CD4-positive, alpha-beta T cell (primary cell): Measurements from ENCODE around the gene SORBS1. TPM values are rescaled to one million over a fixed set of nuclear protein-coding genes. Genes with fewer than 3 reads are reported as not detected.

ENCODE experiments used
- ATAC-seq: fragments of 200-7000 bp; cut with Tn5 transposase; one replicate; pipeline ENCODE4 v1.10.0; 2022; ENCODE audit warnings: mild to moderate bottlenecking; ENCODE audit not compliant: poor library complexity
- CTCF ChIA-PET: fragments of 350-600 bp; sonication (Branson Sonifier 250); formaldehyde crosslinking; loops from one replicate; lab custom pipeline; 2021; ENCODE audit warnings: antibody characterized with exemption, inconsistent platforms; lab: Charles Lee
- POLR2A ChIA-PET: fragments of 350-600 bp; sonication (Branson Sonifier 250); formaldehyde crosslinking; loops from one replicate; lab custom pipeline; 2021; ENCODE audit warnings: antibody characterized with exemption, inconsistent platforms; lab: Charles Lee
- DNase-seq, 14 experiments: peaks; one replicate each; pipeline ENCODE4 v3.0.0-alpha.2; 2013 to 2020; ENCODE audit warnings: mixed read lengths in 2 of 14
- H3K27ac ChIP-seq, 2 donors: one replicate each; pipeline versions ENCODE4 v1.5.1 to v1.7.0; 2013; ENCODE audit warnings: low read length in 2 of 2, low read depth in 1 of 2, mild to moderate bottlenecking in 1 of 2
- H3K27me3 ChIP-seq, 2 experiments: 1 replicate in 1 of 2; 2 replicates in 1 of 2; pipeline versions ENCODE4 v1.6.1 to v1.7.0; 2013; ENCODE audit warnings: low read length in 2 of 2, control low read depth in 1 of 2, mild to moderate bottlenecking in 1 of 2, moderate library complexity in 1 of 2; ENCODE audit not compliant: insufficient read depth in 2 of 2, control insufficient read depth in 1 of 2
- H3K36me3 ChIP-seq: one replicate; pipeline ENCODE4 v1.6.1; 2013; ENCODE audit warnings: low read length, control low read depth; ENCODE audit not compliant: insufficient read depth
- H3K4me1 ChIP-seq: one replicate; pipeline ENCODE4 v1.6.1; 2013; ENCODE audit warnings: low read length, control low read depth; ENCODE audit not compliant: insufficient read depth
- H3K4me3 ChIP-seq: one replicate; pipeline ENCODE4 v1.5.1; 2013; ENCODE audit warnings: mild to moderate bottlenecking, low read length, moderate library complexity
- H3K9me3 ChIP-seq, 2 experiments: 1 replicate in 1 of 2; 2 replicates in 1 of 2; pipeline versions ENCODE4 v1.6.1 to v1.7.0; 2013; ENCODE audit warnings: low read length in 2 of 2, mild to moderate bottlenecking in 2 of 2, control low read depth in 1 of 2, moderate library complexity in 1 of 2; ENCODE audit not compliant: control insufficient read depth in 1 of 2, insufficient read depth in 1 of 2
- H3K27ac Mint-ChIP-seq: one replicate; pipeline ENCODE4 v1.8.0; 2020; ENCODE audit warnings: mixed read lengths
- H3K27me3 Mint-ChIP-seq: one replicate; pipeline ENCODE4 v1.8.0; 2021; ENCODE audit warnings: mixed read lengths
- H3K36me3 Mint-ChIP-seq: one replicate; pipeline ENCODE4 v1.8.0; 2021; ENCODE audit warnings: low read depth, mixed read lengths
- H3K4me1 Mint-ChIP-seq: one replicate; pipeline ENCODE4 v1.8.0; 2021; ENCODE audit warnings: low read depth, mixed read lengths
- H3K4me3 Mint-ChIP-seq: one replicate; pipeline ENCODE4 v1.8.0; 2020; ENCODE audit warnings: mild to moderate bottlenecking, mixed read lengths
- H3K9me3 Mint-ChIP-seq: one replicate; pipeline ENCODE4 v1.8.0; 2020; ENCODE audit warnings: mixed read lengths
- intact Hi-C, 2 experiments: fragments of 100-400 bp; cut with DNase I in 1 of 2; cut with micrococcal nuclease in 1 of 2; formaldehyde crosslinking; loops; one replicate each; pipeline versions ENCODE4 v1.15.1 to v1.9.0; 2023 to 2025; cut with DNase I, micrococcal nuclease
- total RNA-seq, 174 experiments: library from RNA in 2 of 174; stranded (reverse) in 2 of 174; gene quantifications; one replicate each; pipeline ENCODE4 v1.2.3 and lab custom pipeline; 2021 to 2026
- TF ChIP-seq, protein P1 (sequence below): fragments of 200-600 bp; IDR thresholded peaks from one replicate; pipeline ENCODE4 v1.8.0; 2022; ENCODE audit warnings: antibody characterized with exemption, mild to moderate bottlenecking

Gene SORBS1
- total RNA-seq, 2 experiments from 2014 or later, result 1.4 to 1.8 TPM

DNA sequence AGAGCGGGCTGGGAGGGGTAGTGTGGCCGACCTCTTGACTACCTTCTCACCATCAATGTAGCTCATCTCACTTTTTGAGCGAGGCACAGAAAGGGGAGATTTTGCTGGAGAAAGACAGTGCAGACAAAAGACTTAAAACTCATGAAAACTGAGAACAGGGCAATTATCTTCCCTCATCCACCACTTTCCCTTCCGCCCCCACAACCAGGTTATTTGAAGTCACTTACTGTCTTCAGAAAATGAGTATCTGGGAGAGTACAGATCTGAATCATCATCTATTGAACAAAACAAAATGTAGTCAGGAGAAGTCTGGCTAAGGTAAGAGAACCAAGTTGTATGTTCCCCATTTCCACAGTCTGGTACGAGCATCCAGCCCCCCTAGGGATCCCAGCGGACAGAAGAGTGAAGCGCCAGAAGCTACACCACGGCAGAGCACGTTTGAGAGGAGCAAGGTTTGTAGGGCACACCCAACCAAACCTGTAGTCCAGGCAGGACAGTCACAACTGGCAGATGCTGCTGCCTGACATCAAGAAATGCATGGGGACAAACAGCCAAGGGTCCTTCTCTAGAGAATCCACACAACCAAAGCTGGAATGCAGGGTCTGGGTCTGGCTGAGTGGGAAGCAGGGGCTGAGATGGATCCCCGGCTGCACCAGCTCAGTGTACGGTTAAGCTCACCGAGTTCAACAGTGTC lies 177.0 kb downstream of the SORBS1 start:
- H3K27ac Mint-ChIP-seq, result no peak overlapping the region
- no peak overlapping the region for H3K4me3 Mint-ChIP-seq
- Histone ChIP-seq H3K4me3 (no peak overlapping the region), H3K27me3 (no peaks in the 10 kb centered on the region), H3K9me3 (no peaks in the 10 kb centered on the region), H3K27ac (no peak overlapping the region), H3K36me3 (no peaks in the 10 kb centered on the region), H3K4me1 (no peaks in the 10 kb centered on the region)
- no peaks in the 10 kb centered on the region for H3K4me1 Mint-ChIP-seq
- TF ChIP-seq, protein P1, sequence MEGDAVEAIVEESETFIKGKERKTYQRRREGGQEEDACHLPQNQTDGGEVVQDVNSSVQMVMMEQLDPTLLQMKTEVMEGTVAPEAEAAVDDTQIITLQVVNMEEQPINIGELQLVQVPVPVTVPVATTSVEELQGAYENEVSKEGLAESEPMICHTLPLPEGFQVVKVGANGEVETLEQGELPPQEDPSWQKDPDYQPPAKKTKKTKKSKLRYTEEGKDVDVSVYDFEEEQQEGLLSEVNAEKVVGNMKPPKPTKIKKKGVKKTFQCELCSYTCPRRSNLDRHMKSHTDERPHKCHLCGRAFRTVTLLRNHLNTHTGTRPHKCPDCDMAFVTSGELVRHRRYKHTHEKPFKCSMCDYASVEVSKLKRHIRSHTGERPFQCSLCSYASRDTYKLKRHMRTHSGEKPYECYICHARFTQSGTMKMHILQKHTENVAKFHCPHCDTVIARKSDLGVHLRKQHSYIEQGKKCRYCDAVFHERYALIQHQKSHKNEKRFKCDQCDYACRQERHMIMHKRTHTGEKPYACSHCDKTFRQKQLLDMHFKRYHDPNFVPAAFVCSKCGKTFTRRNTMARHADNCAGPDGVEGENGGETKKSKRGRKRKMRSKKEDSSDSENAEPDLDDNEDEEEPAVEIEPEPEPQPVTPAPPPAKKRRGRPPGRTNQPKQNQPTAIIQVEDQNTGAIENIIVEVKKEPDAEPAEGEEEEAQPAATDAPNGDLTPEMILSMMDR, result no peak
- ChIA-PET POLR2A (no interaction called here), CTCF (no interaction called here)
- DNase-seq (no peak), ATAC-seq (no peak)
- no peaks in the 10 kb centered on the region for H3K36me3 Mint-ChIP-seq
- intact Hi-C loops, result no loop called here
- H3K9me3 Mint-ChIP-seq, result no peaks in the 10 kb centered on the region
- no peaks in the 10 kb centered on the region for H3K27me3 Mint-ChIP-seq

- intact Hi-C loops, result no loop called here
- H3K36me3 Mint-ChIP-seq, result no peaks in the 10 kb centered on the region
- H3K4me1 ChIP-seq, result no peaks in the 10 kb centered on the region
- ATAC-seq (no peak), DNase-seq (no peak)
- H3K9me3 Mint-ChIP-seq, result no peaks in the 10 kb centered on the region
- no peak overlapping the region for H3K27ac ChIP-seq
- H3K4me3 ChIP-seq, result no peak overlapping the region
- no peaks in the 10 kb centered on the region for H3K36me3 ChIP-seq
- TF ChIP-seq, protein P1, result no peak
- no peaks in the 10 kb centered on the region for H3K27me3 Mint-ChIP-seq
- no peak overlapping the region for H3K27ac Mint-ChIP-seq
- ChIA-PET POLR2A (no interaction called here), CTCF (no interaction called here)
- no peak overlapping the region for H3K4me3 Mint-ChIP-seq
- H3K4me1 Mint-ChIP-seq, result no peaks in the 10 kb centered on the region
- H3K27me3 ChIP-seq, result no peaks in the 10 kb centered on the region
- H3K9me3 ChIP-seq, result no peaks in the 10 kb centered on the region
Measured at GRCh38 chr10:95382596-95382995, 178.6 kb downstream of the SORBS1 start.

DNA sequence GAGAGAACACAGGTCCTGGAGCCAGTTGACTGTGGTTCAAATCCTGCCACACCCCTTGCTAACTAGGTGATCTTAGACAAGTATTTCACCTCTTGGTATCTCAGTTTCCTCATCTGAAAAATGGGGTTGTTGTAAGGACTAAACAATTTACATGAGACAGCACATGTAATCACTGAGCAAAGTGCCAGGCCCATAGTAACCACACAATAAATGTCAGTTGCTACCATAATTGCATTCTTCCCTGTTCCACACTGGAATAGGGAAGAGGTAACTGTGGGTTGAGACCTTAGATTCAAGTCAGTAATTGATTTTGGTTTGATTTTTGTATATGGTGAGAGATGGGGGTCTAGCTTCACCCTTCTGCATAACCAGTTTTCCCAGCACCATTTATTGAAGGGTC lies 179.0 kb downstream of the SORBS1 start:
- no peaks in the 10 kb centered on the region for H3K27me3 Mint-ChIP-seq
- Histone ChIP-seq H3K4me1 (no peaks in the 10 kb centered on the region), H3K4me3 (no peak overlapping the region), H3K9me3 (no peaks in the 10 kb centered on the region), H3K27ac (no peak overlapping the region), H3K36me3 (no peaks in the 10 kb centered on the region), H3K27me3 (no peaks in the 10 kb centered on the region)
- ChIA-PET CTCF (no interaction called here), POLR2A (no interaction called here)
- no peak for DNase-seq
- no peaks in the 10 kb centered on the region for H3K4me1 Mint-ChIP-seq
- H3K27ac Mint-ChIP-seq, result no peak overlapping the region
- H3K9me3 Mint-ChIP-seq, result no peaks in the 10 kb centered on the region
- TF ChIP-seq, protein P1, result no peak
- no peak overlapping the region for H3K4me3 Mint-ChIP-seq
- no peak for ATAC-seq
- intact Hi-C loops, result no loop called here
- H3K36me3 Mint-ChIP-seq, result no peaks in the 10 kb centered on the region
